HG03469 (cell line): Measurements from ENCODE around the gene NDUFV2.
A peak's percentile ranks its signal among the peaks of the same experiment; 100 is the strongest.

Experiments
- ATAC-seq: cut with Tn5 transposase; IDR thresholded peaks from one replicate; pipeline ENCODE4 v1.9.1; 2021; ENCODE audit warnings: mild to moderate bottlenecking, moderate library complexity, moderate number of reproducible peaks; ENCODE audit not compliant: unreplicated experiment

NDUFV2 gene

GRCh38 chr18:9115984-9116383 lies 13.5 kb downstream of the NDUFV2 start:
- no peak for ATAC-seq

- ATAC-seq: no peak
Measured at GRCh38 chr18:9117980-9118841, 15.7 kb downstream of the NDUFV2 start.

DNA sequence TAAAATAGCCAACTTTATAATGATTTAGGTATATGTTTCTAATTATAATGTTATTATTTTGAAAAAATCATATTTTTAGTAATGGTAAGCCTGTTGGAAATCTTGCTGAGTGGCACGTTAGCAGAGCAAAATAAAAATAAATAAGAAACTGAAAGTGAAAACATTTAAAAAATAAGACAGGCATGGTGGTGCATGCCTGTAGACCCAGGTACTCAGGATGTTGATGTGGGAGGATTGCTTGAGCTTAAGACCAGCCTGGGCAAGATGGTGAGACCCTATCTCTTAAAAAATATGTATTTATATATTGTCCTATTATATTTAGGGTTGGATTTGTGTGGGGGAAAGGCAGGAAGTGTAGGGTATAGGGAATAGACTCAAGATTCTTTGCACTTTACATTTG lies 18.3 kb downstream of the NDUFV2 start:
- ATAC-seq: no peak

- no peak for ATAC-seq
Measured at GRCh38 chr18:9123520-9123919, 21.0 kb downstream of the NDUFV2 start.

GRCh38 chr18:9124824-9125223 lies 22.3 kb downstream of the NDUFV2 start:
- ATAC-seq: no peak

- no peak for ATAC-seq
Measured at GRCh38 chr18:9126337-9126736, 23.8 kb downstream of the NDUFV2 start.

DNA sequence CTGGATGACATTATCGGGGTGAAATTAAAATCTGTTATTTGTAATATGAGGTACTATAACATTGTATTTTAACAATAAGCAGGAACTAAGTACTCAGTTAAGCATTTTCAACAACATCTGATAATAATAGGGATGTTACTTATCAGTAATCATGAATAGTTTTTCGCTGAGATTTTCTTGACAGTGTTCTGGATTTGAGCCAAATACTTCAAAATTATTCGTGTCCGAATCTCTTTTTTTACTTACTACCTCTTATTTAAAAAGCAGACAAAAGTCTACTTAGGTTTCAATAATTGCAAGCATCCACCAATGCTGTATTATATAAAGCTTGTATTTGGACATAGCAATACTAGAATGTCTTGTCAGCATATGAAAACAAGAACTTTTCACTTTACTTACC lies 27.7 kb downstream of the NDUFV2 start:
- no peak for ATAC-seq

DNA sequence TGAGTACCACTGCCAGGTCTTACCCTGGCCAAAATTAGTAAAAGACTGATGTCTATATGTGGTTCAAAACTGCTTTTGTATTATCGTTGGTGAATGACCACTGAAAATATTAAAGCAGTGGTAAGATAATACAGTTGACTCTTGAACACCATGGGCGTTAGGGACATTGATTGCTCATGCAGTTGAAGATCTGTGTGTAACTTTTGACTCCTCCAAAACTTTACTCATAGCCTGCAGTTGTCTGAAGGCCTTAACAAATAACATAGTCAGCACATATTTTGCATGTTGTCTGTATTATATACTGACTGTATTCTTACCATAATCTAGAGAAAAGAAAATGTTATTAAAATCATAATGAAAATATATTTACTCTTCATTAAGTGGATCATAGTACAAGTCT lies 28.3 kb downstream of the NDUFV2 start:
- no peak for ATAC-seq

DNA sequence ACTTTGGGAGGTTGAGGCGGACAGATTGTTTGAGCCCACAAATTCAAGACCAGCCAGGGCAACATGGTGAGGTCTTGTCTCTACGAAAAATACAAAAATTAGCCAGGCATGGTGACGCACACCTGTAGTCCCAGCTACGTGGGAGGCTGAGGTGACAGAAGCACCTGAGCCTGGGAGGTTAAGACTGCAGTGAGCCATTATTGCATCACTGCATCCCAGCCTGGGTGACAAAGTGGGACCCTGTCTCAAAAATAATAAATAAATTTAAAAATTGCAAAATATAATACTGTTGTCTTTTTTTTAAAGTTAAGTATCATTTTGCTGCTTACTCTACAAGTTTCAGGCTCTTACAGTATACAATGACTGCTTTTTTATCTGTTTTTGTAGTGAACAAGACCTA lies 30.1 kb downstream of the NDUFV2 start:
- no peak for ATAC-seq

- ATAC-seq: no peak
Measured at GRCh38 chr18:9133225-9133624, 30.7 kb downstream of the NDUFV2 start.

- no peak for ATAC-seq
Measured at GRCh38 chr18:9135081-9135911, 32.8 kb downstream of the NDUFV2 start.

DNA sequence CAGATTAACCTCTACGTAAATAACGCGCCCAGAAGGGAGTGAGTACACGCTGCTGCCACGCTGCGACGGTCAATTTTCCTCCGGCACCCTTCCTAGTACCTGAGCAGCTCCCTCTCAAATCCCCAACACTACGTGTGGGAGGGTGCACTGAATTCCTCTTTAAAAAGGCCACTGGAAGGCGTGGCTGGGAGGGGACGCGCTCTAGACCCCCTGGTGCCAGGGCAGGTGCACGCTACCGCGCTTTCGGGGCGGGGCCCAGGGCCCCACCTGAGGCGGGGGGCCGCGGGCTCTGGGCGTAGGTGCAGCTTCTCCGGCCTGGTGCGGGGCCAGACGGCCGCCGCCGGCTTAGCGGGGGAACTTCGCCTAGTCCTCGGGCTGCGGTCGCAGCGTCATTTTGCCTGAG lies 33.4 kb downstream of the NDUFV2 start:
- ATAC-seq: peak; percentile 4

- peak; percentile 49 for ATAC-seq
Measured at GRCh38 chr18:9136315-9137155, 34.0 kb downstream of the NDUFV2 start, which contains the start of gene ANKRD12. Gene ANKRD12, plus strand, starts transcription at chr18:9136781. Its CDS starts 45,652 bp downstream, at chr18:9182433.

DNA sequence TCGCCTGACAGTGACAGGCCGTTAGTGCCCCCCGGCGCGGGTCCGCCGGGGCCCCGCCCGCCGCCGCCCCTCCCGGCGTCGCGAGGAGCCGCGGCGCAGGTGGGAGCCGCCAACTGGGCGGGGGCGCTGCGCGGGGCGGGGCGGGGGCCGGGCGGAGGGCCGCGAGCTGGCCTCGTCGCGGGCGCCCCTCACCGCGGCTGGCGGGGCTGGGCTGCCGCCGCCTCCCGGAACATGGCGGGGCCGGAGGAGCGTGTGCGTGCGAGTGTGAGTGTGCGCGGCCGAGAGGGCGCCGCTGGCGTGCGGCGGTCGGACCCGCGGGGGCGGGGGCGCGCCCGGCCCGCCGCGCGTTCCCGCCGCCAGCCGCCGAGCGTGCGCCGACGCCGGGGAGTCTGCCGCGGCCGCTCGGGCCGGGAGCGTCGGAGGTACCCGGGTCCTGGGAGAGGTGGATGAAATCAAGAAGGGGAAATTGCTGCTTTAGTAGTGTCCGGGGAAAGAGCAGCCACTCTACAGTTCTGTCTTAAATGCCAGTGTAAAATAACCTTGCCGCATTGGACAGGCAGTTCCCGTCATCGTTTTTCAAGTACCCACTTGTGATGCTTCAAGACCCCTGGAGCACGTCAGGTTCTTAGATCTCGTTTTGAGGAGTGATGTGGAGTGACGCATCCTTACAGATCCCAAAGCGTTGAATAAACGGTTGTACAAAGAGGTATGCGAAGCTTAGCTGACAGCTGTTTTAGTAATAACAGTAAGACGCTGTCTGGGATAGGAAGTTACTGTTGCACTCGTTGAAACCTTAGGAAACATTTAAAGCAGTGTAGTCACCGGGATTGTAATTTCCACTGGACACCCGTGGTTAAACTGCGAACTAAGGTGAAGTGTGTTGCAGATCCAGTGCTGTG lies 34.9 kb downstream of the NDUFV2 start:
- peak; percentile 21 for ATAC-seq

GRCh38 chr18:9139400-9140039 lies 37.0 kb downstream of the NDUFV2 start:
- no peak for ATAC-seq

DNA sequence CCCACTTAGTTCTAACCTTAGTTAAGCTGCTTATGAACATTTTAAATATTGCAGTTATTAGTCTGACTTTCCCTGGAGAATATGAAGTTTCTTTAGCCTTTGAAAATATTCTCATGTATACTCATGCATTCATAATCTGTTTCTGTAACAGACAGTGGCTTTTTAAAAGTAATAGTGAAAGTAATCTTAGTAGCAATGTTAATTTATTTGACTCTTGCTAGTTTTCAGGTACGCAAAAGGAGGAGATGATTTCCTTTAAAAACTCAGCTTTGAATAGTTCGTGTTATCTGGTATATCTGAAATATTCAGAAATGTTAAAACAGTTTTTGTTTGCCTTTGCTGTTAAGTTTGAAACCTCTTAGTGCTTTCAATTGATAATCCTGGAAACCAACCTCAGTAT lies 37.9 kb downstream of the NDUFV2 start:
- ATAC-seq: no peak

GRCh38 chr18:9140984-9141383 lies 38.5 kb downstream of the NDUFV2 start:
- no peak for ATAC-seq

GRCh38 chr18:9146224-9146623 lies 43.7 kb downstream of the NDUFV2 start:
- ATAC-seq: no peak

GRCh38 chr18:9147440-9148202 lies 45.1 kb downstream of the NDUFV2 start:
- no peak for ATAC-seq
